RWPE1 (cell line): ENCODE data around the gene SLC6A9.

Experiments
- CTCF ChIA-PET: fragments of 350-600 bp; sonication (Branson Sonifier 250); formaldehyde crosslinking; extraction: SDS; loops from one replicate; lab custom pipeline; 2021; lab: Yijun Ruan, JAX
- POLR2A ChIA-PET: fragments of 400-600 bp; formaldehyde crosslinking; extraction: SDS; loops from one replicate; lab custom pipeline; 2020; ENCODE audit warnings: antibody characterized with exemption; ENCODE audit not compliant: low non-redundant PET; lab: Yijun Ruan, JAX
- DNase-seq: peaks from one replicate; pipeline ENCODE4 v3.0.0; 2012; ENCODE audit warnings: low spot score
- H3K27ac ChIP-seq: fragments of 450-650 bp; 2 replicates; pipeline ENCODE4 v1.5.1; 2017
- CTCF ChIP-seq: fragments of 450-650 bp; conservative IDR thresholded peaks from 2 replicates; pipeline ENCODE4 v1.5.1; 2017; ENCODE audit warnings: low read depth, mild to moderate bottlenecking

The SLC6A9 gene

GRCh38 chr1:43960798-43961197, 70.5 kb downstream of the SLC6A9 start:
- no peak for TF ChIP-seq CTCF

GRCh38 chr1:43958351-43959255, 72.7 kb downstream of the SLC6A9 start:
- no peak for DNase-seq
- ChIA-PET CTCF (interaction anchor here (0.6 kb wide), 1 partner anchor 57 kb away, joined by 9 read pairs; no protein-coding TSS in a partner anchor), POLR2A (no interaction called here)
- H3K27ac ChIP-seq, result peak overlapping the region; percentile 66
- TF ChIP-seq CTCF, result no peak

More at GRCh38 chr1:43960798-43961197, 70.5 kb downstream of the SLC6A9 start:
- no peak for DNase-seq
- ChIA-PET POLR2A (no interaction called here), CTCF (interaction anchor here (0.6 to 0.8 kb wide), 2 partner anchors 15 to 198 kb away, joined by 3 read pairs; no protein-coding TSS in a partner anchor)
- H3K27ac ChIP-seq, result no peak overlapping the region

GRCh38 chr1:43957407-43958040, 73.7 kb downstream of the SLC6A9 start:
- no peak for TF ChIP-seq CTCF
- ChIA-PET POLR2A (no interaction called here), CTCF (interaction anchor here (0.6 kb wide), 1 partner anchor 56 kb away, joined by 9 read pairs; no protein-coding TSS in a partner anchor)
- H3K27ac ChIP-seq, result peak overlapping the region; percentile 66
- no peak for DNase-seq

GRCh38 chr1:43956234-43956633, 75.0 kb downstream of the SLC6A9 start:
- ChIA-PET POLR2A (no interaction called here), CTCF (no interaction called here)
- TF ChIP-seq CTCF, result no peak
- H3K27ac ChIP-seq, result peak overlapping the region; percentile 66; the same call in 1 of the 2 replicates
- no peak for DNase-seq

- DNase-seq, result no peak
- ChIA-PET POLR2A (no interaction called here), CTCF (interaction anchor here (0.5 to 0.6 kb wide), 2 partner anchors 46 to 98 kb away, joined by 3 to 5 read pairs; no protein-coding TSS in a partner anchor)
- no peak for TF ChIP-seq CTCF
- 0 out of 2 replicates have a peak overlapping the region, but pooled peaks have one; percentile 12 for H3K27ac ChIP-seq
These were observed 77.2 kb downstream of the SLC6A9 start for GRCh38 chr1:43954036-43954435.

GRCh38 chr1:43953361-43953760, 77.9 kb downstream of the SLC6A9 start:
- DNase-seq, result no peak
- no peak for TF ChIP-seq CTCF
- POLR2A ChIA-PET, result no interaction called here
- CTCF ChIA-PET, result no interaction called here
- peak overlapping the region; percentile 33 for H3K27ac ChIP-seq
